Ishikawa (cell line): Measurements from ENCODE around the gene RTL5.

Source experiments
- CEBPB ChIP-seq: IDR thresholded peaks from 2 replicates; pipeline ENCODE4 v1.6.1; 2012
- CREB1 ChIP-seq: IDR thresholded peaks from 2 replicates; pipeline ENCODE4 v1.6.1; 2012; ENCODE audit warnings: low read depth
- EGR1 ChIP-seq: IDR thresholded peaks from 2 replicates; pipeline ENCODE4 v1.6.1; 2012
- EP300 ChIP-seq: IDR thresholded peaks from 2 replicates; pipeline ENCODE4 v1.6.1; 2012; ENCODE audit warnings: borderline replicate concordance
- FOXM1 ChIP-seq: IDR thresholded peaks from 2 replicates; pipeline ENCODE4 v1.6.1; 2012; ENCODE audit warnings: low read depth, borderline replicate concordance
- MAX ChIP-seq: IDR thresholded peaks from 2 replicates; pipeline ENCODE4 v1.6.1; 2012
- NFIC ChIP-seq: IDR thresholded peaks from 2 replicates; pipeline ENCODE4 v1.6.1; 2012
- RAD21 ChIP-seq: IDR thresholded peaks from 2 replicates; pipeline ENCODE4 v1.6.1; 2012; ENCODE audit warnings: low read depth
- REST ChIP-seq: IDR thresholded peaks from 2 replicates; pipeline ENCODE4 v1.6.1; 2012; ENCODE audit warnings: low read depth, mild to moderate bottlenecking
- TAF1 ChIP-seq: IDR thresholded peaks from 2 replicates; pipeline ENCODE4 v1.6.1; 2012; ENCODE audit warnings: low read depth, mild to moderate bottlenecking
- TCF12 ChIP-seq: IDR thresholded peaks from 2 replicates; pipeline ENCODE4 v1.6.1; 2012; ENCODE audit warnings: low read depth
- TEAD4 ChIP-seq: IDR thresholded peaks from 2 replicates; pipeline ENCODE4 v1.6.1; 2012
- USF1 ChIP-seq: IDR thresholded peaks from 2 replicates; pipeline ENCODE4 v1.6.1; 2012
- YY1 ChIP-seq: IDR thresholded peaks from 2 replicates; pipeline ENCODE4 v1.6.1; 2012; ENCODE audit warnings: low read depth
- ZBTB7A ChIP-seq: IDR thresholded peaks from 2 replicates; pipeline ENCODE4 v1.6.1; 2012; ENCODE audit warnings: low read depth

RTL5 gene

GRCh38 chrX:72130762-72131250 lies 909 bp downstream of the RTL5 start:
- no peak for TF ChIP-seq TAF1
- no peak for TF ChIP-seq EGR1
- TF ChIP-seq USF1: no peak
- no peak for TF ChIP-seq TEAD4
- TF ChIP-seq FOXM1: no peak
- no peak for TF ChIP-seq MAX
- TF ChIP-seq ZBTB7A: no peak
- no peak for TF ChIP-seq REST
- TF ChIP-seq RAD21: no peak
- no peak for TF ChIP-seq TCF12
- TF ChIP-seq EP300: no peak
- no peak for TF ChIP-seq CREB1
- no peak for TF ChIP-seq YY1
- TF ChIP-seq NFIC: no peak
- no peak for TF ChIP-seq CEBPB

- TF ChIP-seq YY1 (no peak), TCF12 (no peak), TEAD4 (no peak), TAF1 (no peak), FOXM1 (no peak), RAD21 (no peak), ZBTB7A (no peak), EP300 (no peak), EGR1 (no peak), CREB1 (no peak), NFIC (no peak), REST (no peak), MAX (no peak), CEBPB (no peak), USF1 (no peak)
Observed at GRCh38 chrX:72130156-72130761, 1.5 kb downstream of the RTL5 start.

GRCh38 chrX:72129661-72130060 lies 2.1 kb downstream of the RTL5 start:
- TF ChIP-seq ZBTB7A (no peak), TCF12 (no peak), MAX (no peak), FOXM1 (no peak), EGR1 (no peak), NFIC (no peak), TEAD4 (no peak), CEBPB (no peak), YY1 (no peak), RAD21 (no peak), TAF1 (no peak), USF1 (no peak), EP300 (no peak), REST (no peak), CREB1 (no peak)
